DMS79 (cell line): Measurements from ENCODE around the gene DCBLD1.

Experiments used
- DNase-seq: peaks from one replicate; lab custom pipeline; 2025; lab: John Stamatoyannopoulos, UW

Gene DCBLD1

DNA sequence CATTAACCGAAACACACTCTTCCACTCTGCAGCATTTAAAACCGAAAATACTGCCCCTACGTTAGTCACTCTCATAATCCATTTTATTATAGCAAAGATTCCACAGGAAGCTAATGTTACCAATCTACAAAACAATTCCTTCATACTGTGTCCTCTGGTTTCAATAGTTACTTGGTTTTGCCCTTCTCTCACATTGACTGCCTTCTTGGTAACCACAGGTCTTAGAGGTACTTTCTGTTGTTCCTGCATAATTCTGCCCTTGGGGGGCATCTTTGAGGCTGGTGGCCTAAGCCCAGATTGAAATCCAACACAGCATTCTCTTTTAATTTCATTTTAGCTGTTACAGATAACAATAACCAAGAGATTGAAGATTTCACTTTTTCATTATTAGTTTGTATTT, 9.8 kb upstream of the DCBLD1 start:
- DNase-seq: no peak

DNA sequence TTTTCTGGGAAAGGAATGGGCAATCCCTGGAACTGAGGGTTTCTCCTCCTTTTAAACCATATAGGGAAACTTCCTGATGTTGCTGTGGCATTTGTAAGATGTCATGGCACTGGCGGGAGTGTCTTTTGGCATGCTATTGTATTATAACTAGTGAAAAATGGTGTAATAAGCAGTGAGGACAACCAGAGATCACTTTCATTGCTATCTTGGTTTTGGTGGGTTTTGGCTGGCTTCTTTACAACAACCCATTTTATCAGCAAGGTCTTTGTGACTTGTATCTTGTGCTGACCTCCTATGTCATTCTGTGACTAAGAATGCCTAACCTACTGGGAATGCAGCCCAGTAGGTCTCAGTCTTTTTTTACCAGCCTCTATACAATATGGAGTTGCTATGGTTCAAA, 9.1 kb upstream of the DCBLD1 start:
- no peak for DNase-seq

DNA sequence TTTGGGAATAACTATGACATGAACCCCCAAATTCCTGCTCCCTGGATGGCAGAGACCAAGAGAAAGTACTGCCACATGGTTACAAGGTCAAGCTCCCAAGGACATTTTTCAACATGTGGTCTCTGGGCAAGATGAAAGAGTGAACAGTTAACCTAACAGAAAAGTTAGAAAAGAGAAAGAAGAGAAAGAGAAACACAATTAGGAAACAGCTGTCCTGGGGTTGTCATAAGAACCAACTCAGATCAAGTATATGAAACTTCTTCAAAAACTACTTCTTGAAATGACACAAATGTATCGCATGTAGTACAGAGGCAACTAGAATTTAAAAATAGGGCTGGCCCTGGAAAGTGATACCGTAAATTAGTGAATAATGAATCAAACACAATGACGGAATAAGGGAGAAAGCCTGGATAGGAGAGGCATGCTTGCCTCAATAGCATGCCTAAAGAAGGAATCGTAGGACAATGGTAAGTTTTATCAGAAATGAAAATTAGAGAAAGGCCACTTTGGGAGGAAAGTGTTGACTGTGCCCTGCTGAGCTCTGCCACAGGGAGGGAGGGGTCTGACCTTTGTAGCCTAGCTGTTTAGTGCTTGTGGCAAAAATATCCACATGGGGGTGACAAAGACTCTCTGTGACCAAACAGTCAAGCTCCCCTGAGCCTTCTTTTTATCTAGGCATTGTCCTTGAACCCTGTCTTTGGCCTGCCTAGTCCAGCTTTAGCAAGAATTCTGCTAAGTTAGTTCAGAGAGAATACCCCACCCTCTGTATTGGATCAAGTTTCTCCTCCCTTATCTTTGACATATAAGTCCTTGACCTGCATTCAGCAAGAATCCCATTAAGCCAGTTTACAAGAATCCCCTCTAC, 4.3 kb upstream of the DCBLD1 start:
- DNase-seq: no peak

DNA sequence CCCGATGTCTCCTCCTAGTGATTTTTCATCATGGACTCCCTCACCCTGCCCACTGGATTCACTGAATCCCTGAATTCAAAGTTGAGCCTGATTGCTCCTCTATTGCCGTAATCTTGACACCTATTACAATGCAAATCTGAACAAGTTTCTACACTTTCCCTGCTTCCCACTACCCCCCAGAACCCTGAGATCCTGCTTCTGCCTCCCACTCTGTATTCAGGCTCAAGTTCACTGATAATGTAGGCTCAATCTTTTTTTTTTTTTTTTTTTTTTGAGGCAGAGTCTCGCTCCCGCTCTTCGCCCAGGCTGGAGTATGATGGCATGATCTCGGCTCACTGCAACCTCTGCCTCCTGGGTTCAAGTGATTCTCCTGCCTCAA, 3.6 kb upstream of the DCBLD1 start:
- DNase-seq: no peak

DNA sequence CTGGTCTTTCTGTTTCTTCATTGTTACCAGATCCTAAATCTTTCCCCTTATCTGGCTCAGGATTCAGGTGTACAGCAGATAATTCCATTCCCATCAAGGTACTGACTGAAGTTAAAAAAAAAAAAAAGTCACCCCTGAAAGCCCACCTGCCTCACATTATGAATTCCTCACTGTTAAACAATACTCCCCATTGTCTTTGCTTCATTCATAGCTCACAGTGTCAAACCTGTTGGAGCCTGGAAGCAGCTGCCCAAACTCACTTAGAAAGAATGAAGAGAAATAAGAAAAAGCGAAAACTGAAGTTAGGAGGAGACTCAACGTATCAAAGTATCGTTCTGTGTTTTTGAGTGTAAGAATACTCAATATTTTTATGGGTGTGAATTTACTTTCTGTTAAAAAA, 1.8 kb upstream of the DCBLD1 start:
- DNase-seq: no peak

DNA sequence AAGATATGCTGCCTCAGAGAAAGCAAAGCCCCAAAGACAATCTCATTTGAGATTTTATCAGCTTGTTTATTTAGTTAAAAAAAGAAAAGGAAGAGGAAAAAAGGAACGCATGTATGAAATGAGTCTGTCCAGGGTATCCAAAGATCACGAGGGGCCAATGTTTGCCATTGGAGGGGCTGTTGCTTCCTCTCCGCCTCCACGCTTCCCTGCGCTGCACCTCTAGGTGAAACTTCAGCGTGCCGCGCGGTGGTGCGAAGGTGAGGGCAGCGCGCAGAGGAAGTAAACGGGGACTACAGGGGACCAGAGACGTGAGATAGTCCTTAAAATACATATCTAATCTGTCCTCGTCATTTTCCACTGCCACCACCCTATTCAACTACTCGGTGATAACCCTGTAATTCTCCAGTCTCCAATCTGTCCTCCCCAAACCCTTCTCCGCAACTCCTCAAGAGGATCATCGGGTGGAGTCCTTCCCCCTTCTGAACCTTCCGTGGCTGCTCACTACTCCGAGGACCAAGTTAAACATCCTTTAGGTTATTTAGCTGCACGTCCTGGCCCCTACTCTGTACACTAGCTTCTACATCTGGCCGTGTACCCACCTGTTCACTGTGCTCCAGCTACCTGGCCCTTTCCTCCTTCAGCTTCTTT, 1.1 kb upstream of the DCBLD1 start:
- DNase-seq: no peak

DNA sequence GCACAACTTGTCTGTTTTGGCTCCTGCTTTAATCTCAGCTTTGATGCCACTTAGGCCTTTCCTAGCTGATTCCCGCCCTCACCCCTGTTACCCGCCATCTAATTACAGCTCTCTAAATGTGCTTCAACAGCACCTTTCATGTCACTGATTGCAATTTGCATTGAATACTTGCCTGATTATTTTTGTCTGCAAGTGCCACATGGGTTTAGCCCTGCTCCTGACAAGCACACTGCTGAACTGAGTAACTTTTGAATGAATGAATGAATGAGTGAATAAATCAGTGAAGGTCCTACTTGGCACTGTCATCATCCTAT, 591 bp upstream of the DCBLD1 start:
- DNase-seq: no peak

DNA sequence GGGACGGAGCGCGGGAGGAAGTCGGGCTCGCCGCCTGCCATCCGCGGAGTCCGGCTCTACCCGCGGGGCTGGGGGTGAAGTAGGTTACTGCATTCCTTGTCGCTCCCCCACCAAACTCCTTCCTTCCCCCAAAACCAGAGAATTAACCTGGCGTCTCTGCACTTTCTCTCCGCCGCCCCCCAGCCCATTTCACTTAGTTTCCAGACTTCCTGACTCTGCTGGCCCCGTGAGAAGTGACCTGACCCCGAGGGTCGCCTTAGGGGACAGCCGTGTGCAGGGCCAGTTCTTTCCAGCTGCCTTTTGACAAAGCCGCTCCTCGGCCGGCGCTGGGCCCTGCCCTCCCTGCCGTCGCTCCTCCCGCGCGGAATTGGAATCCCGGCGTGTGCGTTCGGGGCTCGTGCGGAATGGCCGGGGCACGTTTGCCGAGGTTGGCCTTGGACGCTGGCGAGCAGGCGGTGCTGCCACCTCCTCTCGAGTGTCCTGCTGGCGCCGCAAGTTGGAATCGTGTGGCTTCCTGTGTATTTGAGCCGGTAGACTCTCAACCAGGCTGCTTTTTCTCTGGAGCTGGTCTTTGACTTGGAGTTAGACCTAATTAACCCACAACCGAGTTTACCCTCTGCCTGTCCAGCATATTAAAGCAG, 650 bp downstream of the DCBLD1 start:
- DNase-seq: peak; percentile 30

DNA sequence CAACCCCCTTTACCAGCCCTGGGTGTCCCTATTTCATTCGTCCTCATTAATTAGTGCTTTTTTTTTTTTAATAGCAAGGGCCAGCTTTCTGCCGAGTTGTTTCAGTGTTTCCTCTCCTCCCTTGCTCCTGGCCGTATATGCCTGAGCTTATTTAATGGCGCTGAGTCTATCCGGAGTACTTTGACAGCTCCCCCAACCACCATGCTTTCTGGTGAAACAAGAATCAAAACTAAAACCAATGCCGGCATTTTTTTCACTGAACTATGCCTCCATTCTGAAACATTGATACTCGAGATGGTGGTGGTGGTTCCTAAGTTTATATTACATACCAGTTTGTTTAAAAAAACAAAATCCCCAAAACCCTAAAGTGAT, 1.2 kb downstream of the DCBLD1 start:
- DNase-seq: peak; percentile 30

DNA sequence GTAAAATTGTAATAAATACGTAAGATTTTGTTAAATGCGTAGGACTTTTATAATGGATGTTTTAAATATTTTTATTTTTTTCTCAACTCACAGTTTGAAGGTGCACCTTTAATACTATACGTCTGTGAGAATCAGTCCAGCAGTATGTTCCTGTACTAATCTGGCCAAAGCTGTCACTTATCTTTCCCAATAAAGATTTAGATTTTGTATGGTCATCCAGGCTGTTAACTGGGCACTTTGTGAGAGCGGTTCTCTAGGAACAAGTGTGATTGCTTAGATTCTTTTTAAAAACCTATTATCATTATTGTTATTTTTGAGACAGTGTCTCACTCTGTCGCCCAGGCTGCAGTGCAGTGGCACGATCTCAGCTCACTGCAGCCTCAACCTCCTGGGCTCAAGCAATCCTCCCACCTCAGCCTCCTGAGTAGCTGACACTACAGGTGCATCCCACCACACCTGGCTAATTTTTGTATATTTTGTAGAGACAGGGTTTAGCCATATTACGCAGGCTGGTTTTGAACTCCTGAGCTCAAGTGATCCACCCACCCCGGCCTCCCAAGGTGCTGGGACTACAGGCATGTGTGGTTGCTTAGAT, 1.7 kb downstream of the DCBLD1 start:
- no peak for DNase-seq

DNA sequence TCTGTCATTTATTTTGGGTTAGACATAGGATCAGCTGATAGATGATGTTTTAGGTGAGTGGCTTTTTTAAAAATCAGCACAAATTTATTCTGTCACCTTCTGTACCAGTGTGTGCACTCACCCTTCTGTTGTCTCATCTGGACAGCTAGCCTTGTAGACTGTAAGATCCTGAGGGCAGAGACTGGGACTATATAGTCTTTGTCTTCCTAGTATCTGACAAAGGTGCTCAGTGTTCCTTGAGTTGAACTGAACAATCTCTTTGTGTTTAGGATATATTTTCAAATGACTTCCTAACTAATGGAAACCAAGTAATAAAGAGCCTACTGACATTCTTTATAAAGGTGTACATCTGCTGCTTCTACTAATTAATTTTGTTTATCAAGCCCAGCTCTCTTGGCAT, 3.0 kb downstream of the DCBLD1 start:
- no peak for DNase-seq

DNA sequence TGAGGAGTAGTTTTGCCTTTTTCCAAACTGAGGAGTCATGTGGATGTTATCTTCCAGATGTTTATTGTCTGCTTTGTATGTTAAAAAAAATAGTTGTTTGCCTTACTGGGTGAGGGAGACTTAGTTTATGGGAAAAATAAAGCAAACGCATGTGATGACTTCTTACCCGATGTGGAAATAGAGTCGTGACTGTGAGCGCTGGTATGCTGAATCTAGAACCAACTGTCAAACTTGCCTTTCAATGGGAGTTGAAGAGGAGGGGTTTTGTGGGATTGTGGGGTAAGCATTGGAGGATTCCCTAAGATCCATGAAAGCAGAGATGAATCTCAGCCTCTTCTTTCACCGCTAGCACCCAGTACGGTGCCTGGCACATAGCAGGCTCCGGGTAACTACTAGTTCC, 5.3 kb downstream of the DCBLD1 start:
- no peak for DNase-seq

DNA sequence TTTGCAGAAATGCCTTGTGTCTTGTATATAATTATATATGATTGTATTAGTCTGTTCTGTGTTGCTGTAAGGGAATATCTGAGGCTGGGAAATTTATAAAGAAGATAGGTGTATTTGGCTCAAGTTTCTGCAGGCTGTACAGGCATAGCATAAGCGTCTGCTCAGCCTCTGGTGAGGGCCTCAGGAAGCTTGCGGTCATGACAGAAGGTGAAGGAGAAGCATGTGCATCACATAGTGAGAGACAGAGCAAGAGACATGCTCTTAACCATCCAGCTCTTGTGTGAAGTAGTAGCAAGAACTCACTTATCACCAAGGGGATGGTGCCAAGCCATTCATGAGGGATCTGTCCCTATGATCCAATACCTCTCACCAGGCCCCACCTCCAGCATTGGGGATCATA, 6.5 kb downstream of the DCBLD1 start:
- no peak for DNase-seq

DNA sequence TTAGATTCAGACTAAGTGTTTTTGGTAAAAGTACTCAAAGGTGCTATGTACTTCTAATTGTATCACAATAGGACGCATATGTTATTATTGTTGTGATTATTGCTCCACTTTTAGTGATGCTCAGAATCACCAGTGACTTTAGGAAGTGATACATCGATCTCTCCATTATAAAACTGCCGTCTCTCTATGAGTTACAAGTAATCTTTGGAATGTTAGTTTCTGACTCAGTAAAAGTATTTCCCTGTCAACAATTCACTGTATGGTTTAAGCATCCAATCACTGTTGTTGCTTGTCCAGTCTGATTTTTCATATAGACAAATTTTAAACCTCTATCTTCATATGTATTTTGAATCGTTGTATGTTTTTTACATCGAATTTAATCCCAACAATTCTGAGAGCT, 9.4 kb downstream of the DCBLD1 start:
- no peak for DNase-seq

DNA sequence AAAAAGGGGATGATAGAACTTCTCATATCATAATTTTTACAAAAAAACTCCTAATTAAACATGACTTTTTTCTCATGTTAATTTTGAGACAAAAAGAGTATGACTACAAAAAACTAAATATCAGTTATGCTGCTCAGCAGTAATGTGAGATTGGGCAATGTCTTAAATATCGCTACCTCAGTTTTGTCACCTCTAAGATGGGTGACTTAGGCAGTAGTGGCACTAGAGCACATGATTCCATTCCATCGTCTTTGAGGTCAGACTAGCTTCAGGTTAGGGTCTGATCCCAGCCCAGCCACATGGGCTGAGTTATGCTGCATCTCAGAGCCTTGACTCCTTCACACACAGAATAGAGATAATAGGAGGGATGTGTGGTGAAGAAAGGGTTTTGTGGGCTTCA, 11.0 kb downstream of the DCBLD1 start:
- no peak for DNase-seq

DNA sequence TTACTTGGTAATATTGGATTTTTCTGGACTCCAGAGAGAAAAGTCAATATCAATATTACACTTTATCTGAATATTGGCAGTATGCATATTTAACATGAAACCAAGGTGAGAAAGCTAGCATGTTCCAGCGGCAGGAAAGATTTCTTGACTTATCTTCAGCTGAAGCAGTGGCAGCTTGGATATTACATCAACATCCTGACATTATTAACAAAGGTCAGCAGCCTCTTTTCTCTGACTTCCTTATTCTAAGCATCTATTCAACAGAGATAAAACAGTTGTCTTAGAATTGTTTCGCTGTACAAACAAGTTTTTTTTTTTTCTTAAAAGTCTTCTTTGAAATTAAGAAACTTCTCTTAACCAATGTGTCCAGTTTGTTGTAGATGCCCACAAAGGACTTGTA, 11.8 kb downstream of the DCBLD1 start:
- no peak for DNase-seq

DNA sequence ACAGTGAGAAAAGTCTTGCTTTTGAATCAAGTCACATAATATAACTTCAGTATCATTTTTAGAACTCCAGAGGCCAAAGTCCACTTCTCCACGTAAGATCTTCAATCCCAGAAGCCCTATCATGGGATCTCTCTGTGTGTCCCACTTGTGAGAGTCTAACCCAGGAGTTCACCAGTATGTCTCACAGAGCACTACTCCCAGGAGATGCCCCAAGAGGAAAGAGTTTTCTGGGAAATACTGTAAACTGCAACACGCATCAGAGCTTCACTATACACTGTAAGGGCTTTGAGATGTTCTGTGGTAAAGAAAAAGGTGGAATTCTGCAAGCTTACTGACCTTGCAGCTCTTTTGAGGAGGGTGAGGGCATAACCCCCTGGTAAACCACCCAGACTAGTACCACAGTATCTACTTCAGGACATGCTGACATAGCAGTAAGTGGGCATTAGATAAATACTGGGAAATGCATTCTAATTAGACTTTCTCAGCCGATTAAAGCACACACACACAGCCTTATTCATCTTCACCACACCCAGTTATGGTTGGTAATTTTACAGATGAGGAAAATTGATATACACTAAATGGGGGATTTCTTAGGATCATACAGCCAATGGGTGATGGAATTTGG, 12.3 kb downstream of the DCBLD1 start:
- no peak for DNase-seq

DNA sequence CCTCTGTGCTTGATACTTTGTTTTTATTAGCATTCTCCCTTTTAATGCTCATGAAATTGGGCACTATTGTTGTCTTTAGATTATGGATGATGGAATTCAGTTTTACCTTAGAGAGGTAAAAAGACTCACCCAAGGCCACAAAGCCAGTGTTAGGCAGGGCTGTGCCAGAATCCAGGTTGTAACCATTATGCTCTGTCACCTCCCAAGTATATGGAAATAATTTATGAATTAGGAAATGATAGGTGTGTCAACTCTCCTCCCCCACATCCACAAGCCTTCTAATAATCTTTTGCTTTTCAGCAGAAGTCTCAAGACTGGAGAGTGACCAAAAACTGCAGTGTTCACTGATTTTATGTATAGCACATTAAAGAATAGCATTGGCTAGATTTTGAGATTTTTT, 13.0 kb downstream of the DCBLD1 start:
- DNase-seq: no peak

DNA sequence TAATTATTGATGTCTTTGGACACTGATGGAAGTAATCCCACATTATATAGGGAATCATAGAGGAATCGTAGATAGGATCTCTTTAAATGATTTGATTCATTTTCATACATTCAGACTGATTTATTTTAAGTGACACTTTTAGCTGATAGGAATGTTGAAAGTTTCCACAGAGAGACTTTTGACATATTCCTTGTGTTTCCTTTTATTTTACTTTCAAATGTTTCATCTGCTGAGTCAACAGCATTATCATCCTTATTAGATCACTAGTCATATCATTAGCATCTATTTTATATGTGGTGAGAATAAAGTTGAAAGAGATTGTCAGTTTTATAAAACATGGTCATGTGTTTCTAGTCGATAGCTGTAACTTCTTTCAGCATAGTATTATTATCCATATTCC, 13.4 kb downstream of the DCBLD1 start:
- no peak for DNase-seq

DNA sequence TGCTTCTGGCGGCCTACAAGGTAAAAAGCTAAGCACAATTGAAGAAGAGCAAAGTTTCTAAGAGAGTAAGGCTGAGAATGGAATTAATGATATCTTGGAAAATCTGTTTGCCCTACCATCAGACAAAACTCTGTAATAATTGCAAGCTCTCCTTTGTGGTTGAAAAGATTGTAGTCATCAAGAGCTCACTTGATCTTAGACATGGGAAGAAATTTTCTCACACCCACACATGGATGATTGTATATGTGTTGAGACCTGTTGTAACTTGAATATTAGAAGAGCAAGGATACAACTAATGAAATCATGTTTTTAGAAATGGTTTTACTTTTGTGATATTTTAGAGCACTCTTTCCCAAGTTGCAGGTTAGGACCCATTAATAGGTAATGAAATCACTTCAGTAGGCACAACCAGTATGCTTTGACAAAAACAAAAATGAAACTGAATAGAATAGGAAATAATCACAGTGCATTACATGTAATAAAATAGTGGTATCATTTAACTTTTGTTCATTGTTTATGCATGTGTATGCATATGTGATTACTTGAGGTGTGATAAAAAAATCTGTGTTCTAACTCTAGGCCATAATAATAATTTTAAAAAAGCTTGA, 14.0 kb downstream of the DCBLD1 start:
- DNase-seq: no peak

DNA sequence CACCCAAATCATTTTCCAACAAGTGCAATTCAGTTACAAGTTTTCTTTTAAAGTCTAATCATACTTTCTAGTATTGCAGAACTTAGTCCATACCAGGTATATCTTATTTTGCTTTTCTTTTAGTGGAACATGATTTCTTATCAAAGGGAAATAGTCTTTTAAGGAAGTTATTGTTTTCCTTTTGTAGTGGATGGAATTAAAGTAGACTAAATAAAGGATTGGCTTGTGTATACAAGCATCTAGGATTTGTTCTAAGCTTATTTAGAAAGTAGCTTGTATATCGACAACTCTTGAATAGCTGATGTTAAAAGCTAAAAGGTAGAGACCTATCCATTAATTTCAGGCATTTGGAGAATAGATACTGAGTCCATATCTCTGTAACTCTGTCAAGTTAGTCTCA, 14.8 kb downstream of the DCBLD1 start:
- DNase-seq: no peak

DNA sequence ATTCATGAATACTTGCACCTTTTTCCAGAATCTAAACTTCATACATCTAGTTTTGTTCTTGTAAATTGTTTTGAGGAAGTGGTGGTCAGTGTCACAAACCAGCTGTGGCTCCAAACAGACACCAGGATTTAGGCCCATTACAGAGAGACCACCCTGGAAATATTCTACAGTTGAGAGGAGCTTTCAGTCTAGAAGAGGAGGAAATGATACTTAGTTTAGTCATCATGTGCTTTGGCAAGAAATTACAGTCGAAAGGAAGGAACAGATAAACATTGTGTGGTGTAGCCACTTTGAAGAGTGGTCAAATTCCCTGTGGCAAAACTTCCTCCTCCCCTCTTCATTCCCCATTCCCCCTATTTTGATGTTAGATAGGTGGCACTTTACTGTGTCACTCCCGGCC, 15.7 kb downstream of the DCBLD1 start:
- DNase-seq: no peak
